Right lobe of liver (tissue), 6 donors: Measurements from ENCODE around the gene SLC27A1. TPM values are rescaled to one million over a fixed set of nuclear protein-coding genes. Genes with fewer than 3 reads are reported as not detected.

ENCODE experiments used
- ATAC-seq, 4 donors: fragments of 200-7000 bp; cut with Tn5 transposase; one replicate each; pipeline ENCODE4 v1.9.1; 2020; ENCODE audit warnings: mild to moderate bottlenecking in 4 of 4, moderate library complexity in 4 of 4
- DNase-seq, 3 donors: peaks; one replicate each; pipeline ENCODE4 v3.0.0-alpha.2; 2020
- H3K27ac ChIP-seq, 3 donors: fragments of 200-600 bp; one replicate each; pipeline ENCODE4 v1.8.0; 2022
- H3K27me3 ChIP-seq, 2 donors: fragments of 200-600 bp; one replicate each; pipeline ENCODE4 v1.8.0; 2022
- H3K36me3 ChIP-seq, 4 donors: fragments of 200-600 bp; sonication (generic) in 1 of 4; one replicate each; pipeline versions ENCODE4 v1.5.1 to v1.8.0; 2017 to 2022; ENCODE audit warnings: control low read depth in 1 of 4
- H3K4me1 ChIP-seq, 4 donors: fragments of 200-600 bp; sonication (generic) in 1 of 4; one replicate each; pipeline versions ENCODE4 v1.5.1 to v1.8.0; 2017 to 2022; ENCODE audit warnings: control low read depth in 1 of 4
- H3K4me3 ChIP-seq, 3 donors: fragments of 200-600 bp; one replicate each; pipeline ENCODE4 v1.8.0; 2022
- H3K9me3 ChIP-seq, 4 donors: fragments of 200-600 bp; sonication (generic) in 1 of 4; one replicate each; pipeline versions ENCODE4 v1.5.1 to v1.8.0; 2017 to 2022; ENCODE audit warnings: control low read depth in 1 of 4
- POLR2A ChIP-seq: fragments of 450-650 bp; IDR thresholded peaks from one replicate; pipeline ENCODE4 v1.6.1; 2017; ENCODE audit warnings: antibody characterized with exemption, mild to moderate bottlenecking
- WGBS: methylation state at CpG from one replicate; pipeline ENCODE4 v1.1.6; 2018; ENCODE audit warnings: low coverage, low lambda C conversion rate; ENCODE audit not compliant: insufficient coverage; ENCODE audit errors: missing lambda C conversion rate; 5-methylcytosine and 5-hydroxymethylcytosine counted together
- intact Hi-C, 2 donors: fragments of 100-400 bp; cut with DNase I; formaldehyde crosslinking; loops; one replicate each; pipeline versions ENCODE4 v1.11.2 to v1.14.1; 2022
- total RNA-seq, 6 experiments: library from RNA; depleted of rRNA in 2 of 6; stranded (reverse); fragments of >200 nt in 2 of 6; fragmentation: NEBNext Ultra II Directional in 3 of 6; extraction: Animal tissue kit (Norgen Biotek cat#: 25700) in 3 of 6; gene quantifications; one replicate each; pipeline versions ENCODE4 v1.1.0 to v1.2.4, GENCODE V29; 2016 to 2023
- TF ChIP-seq, protein P1 (sequence below), 4 donors: fragments of 200-600 bp in 3 of 4; fragments of 450-650 bp in 1 of 4; IDR thresholded peaks; one replicate each; pipeline versions ENCODE4 v1.5.1 to v1.8.0; 2016 to 2022; ENCODE audit warnings: antibody characterized with exemption in 4 of 4, mild to moderate bottlenecking in 2 of 4
- donor health status: DM: no; HTN: yes; CAD: no.
- donor health status: DM: no; HTN: no; CAD: no.
- donor health status: DM: no; HTN: no; CAD: no.
- donor health status: DM: no; HTN: yes; CAD: no.
- donor health status: DM: no; HTN: yes; CAD: no.

The SLC27A1 gene
- total RNA-seq, 6 experiments from 2014 or later, result 5.1 to 12.3 (median 6.1) TPM

DNA sequence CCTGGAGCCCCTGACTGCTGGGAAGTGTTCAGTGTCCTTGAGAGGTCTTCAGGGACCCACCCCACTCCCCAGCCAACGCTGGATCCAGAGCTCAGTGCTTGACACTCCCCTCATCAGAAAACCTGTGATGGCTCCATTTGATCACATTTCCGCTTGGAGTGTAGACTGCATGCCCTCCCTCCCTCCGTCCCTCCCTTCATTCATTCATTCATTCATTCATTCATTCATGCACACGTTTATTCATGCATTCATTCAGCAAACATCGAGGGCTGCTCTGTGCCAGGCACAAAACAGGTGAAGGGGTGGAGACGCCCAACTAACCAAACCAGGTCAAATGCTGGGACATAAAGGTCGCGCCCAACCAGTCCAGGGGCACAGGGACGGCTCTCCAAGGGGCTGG lies 54.8 kb downstream of the SLC27A1 start:
- TF ChIP-seq POLR2A, result no peak
- TF ChIP-seq, protein P1, sequence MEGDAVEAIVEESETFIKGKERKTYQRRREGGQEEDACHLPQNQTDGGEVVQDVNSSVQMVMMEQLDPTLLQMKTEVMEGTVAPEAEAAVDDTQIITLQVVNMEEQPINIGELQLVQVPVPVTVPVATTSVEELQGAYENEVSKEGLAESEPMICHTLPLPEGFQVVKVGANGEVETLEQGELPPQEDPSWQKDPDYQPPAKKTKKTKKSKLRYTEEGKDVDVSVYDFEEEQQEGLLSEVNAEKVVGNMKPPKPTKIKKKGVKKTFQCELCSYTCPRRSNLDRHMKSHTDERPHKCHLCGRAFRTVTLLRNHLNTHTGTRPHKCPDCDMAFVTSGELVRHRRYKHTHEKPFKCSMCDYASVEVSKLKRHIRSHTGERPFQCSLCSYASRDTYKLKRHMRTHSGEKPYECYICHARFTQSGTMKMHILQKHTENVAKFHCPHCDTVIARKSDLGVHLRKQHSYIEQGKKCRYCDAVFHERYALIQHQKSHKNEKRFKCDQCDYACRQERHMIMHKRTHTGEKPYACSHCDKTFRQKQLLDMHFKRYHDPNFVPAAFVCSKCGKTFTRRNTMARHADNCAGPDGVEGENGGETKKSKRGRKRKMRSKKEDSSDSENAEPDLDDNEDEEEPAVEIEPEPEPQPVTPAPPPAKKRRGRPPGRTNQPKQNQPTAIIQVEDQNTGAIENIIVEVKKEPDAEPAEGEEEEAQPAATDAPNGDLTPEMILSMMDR (IDR thresholded peaks at IDR 0.05), result no peak

DNA sequence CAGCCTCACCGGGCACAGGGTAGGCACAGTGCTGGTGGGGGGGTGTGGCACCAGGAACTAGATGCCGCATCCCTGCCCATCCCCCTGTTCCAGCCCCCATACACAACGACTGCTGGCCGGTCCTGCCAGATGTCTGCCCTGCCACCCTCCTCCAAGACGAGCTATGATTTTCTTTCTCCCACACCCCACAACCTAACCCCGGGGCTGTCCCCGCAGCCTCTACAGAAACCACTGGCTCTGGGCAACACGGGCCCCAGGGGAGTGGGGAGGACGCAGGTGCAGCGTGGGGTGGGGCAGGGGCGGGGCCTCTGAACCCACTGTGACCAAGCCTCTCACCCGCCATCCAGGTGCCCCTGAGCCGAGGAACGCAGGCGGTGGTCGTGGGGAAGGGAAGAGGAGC lies 56.6 kb downstream of the SLC27A1 start:
- Histone ChIP-seq H3K9me3 (no peaks in the 10 kb centered on the region), H3K27ac (no peak overlapping the region), H3K36me3 (no peaks in the 10 kb centered on the region), H3K27me3 (no peaks in the 10 kb centered on the region), H3K4me1 (no peaks in the 10 kb centered on the region), H3K4me3 (no peak overlapping the region)
- 51% methylated on average over 8 of the region's 16 CpGs for WGBS
- DNase-seq (no peak), ATAC-seq (no peak)
- TF ChIP-seq, protein P1 (IDR thresholded peaks at IDR 0.05), result no peak
- intact Hi-C loops, result no loop called here

More for the DNA sequence above, 54.8 kb downstream of the SLC27A1 start:
- Histone ChIP-seq H3K4me3 (no peak overlapping the region), H3K36me3 (peaks cover 0 to 4% (median 0%) of the 10 kb centered on the region in 4 donors), H3K9me3 (no peaks in the 10 kb centered on the region), H3K27ac (no peak overlapping the region), H3K4me1 (no peaks in the 10 kb centered on the region), H3K27me3 (no peaks in the 10 kb centered on the region)
- WGBS, result 75% methylated on average over 9 of the region's 9 CpGs
- ATAC-seq (no peak), DNase-seq (no peak)
- intact Hi-C loops, result no loop called here

DNA sequence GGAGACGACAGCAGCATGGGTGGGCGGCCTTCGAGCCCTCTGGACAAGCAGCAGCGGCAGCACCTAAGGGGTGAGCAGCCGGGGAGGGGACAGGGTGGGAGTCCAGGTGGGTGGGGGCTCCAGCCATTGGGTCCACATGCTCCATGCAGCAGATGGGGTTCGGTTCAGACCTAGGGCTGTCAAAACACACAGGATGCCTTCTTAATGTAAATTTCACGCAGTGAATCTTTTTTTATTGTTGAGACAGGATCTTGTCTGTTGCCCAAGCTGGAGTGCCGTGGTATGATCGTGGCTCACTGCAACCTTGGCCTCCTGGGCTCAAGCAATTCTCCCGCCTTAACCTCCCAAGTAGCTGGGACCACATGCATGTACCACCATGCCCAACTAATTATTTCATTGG lies 57.0 kb downstream of the SLC27A1 start:
- Histone ChIP-seq H3K4me3 (no peak overlapping the region), H3K4me1 (no peaks in the 10 kb centered on the region), H3K9me3 (no peaks in the 10 kb centered on the region), H3K27ac (no peak overlapping the region), H3K27me3 (no peaks in the 10 kb centered on the region), H3K36me3 (no peaks in the 10 kb centered on the region)
- ATAC-seq (no peak), DNase-seq (no peak)
- 60% methylated on average over 10 of the region's 10 CpGs for WGBS
- intact Hi-C loops, result no loop called here
- TF ChIP-seq, protein P1 (IDR thresholded peaks at IDR 0.05), result no peak
- TF ChIP-seq POLR2A, result no peak

DNA sequence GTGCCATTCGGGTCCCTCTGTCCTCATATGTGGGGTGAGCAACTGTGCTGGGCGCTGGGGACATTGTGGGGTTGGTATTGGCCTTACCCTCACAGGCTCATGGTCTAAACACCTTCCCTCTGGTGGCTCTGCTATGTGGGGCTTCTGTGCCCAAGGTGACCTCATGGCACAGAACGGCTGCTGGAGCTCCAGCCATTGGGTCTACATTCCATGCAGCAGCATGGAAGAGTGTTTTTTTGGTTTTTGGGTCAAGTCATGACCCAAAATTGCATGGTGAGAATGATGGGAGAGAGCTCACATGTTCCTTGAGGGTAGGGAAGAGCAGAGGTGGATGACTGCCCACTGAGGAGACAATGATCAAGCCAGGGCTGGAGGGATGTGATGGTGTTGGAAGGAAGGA lies 58.3 kb downstream of the SLC27A1 start:
- WGBS, result 100% methylated on average over 1 of the region's 3 CpGs
- H3K27ac ChIP-seq, result no peak overlapping the region
- intact Hi-C loops, result no loop called here
- no peaks in the 10 kb centered on the region for H3K27me3 ChIP-seq
- DNase-seq (no peak), ATAC-seq (no peak)
- H3K9me3 ChIP-seq, result no peaks in the 10 kb centered on the region
- H3K36me3 ChIP-seq, result no peaks in the 10 kb centered on the region
- no peak for TF ChIP-seq POLR2A
- TF ChIP-seq, protein P1 (IDR thresholded peaks at IDR 0.05), result no peak
- H3K4me3 ChIP-seq, result no peak overlapping the region
- H3K4me1 ChIP-seq, result no peaks in the 10 kb centered on the region
